Measurements from ENCODE around the gene INSRR.

INSRR gene

DNA sequence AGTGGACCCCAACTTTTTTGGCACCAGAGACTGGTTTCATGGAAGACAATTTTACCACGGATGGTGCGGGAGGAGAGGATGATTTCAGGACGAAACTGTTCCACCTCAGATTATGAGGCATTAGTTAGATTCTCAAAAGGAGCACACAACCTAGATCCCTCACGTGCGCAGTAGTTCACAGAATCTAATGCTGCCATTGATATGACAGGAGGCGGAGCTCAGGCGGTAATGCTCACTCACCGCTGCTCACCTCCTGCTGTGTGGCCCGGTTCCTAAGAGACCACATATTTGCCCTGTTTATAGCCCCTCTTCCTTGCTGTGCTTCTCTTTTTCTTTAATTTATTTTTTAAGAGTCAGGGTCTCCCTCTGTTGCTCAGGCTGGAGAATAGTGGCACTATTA, 6.3 kb upstream of the INSRR start:
- Histone ChIP-seq H3K27ac (no peak overlapping the region), H3K4me1 (ENCODE audit: low read depth, poor library complexity, severe bottlenecking) (peaks cover 21% of the 10 kb centered on the region)

DNA sequence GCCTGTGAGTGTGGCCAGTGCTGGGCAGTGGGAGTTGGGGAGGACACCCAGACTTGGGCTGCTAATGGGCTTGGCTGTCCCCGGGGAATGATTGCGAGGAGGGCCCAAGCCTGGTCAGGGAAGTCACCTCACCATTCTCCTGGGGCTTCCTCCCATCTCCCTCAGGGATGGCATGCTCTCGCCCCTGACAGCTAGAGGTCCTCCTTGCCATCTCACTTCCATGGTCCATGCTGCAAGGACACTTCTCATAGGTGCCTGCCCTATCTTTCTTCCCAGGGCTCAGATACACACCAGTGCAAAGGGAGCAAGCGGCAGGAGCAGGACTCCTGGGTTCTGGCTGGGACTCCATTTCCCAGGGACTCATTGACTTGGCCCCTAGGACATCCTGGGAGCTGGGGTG, 5.9 kb upstream of the INSRR start:
- Histone ChIP-seq H2AFZ (ENCODE audit: low read depth) (no peak overlapping the region), H3K36me3 (ENCODE audit: insufficient read depth) (no peaks in the 10 kb centered on the region), H3K27me3 (ENCODE audit: insufficient read depth, low read depth) (peaks cover 82% of the 10 kb centered on the region), H3K27ac (no peak overlapping the region), H3K4me3 (IDR thresholded peaks at IDR 0.05; ENCODE audit: insufficient read depth, low read depth, low read length) (no peak overlapping the region), H3K4me2 (no peak overlapping the region), H3K4me1 (ENCODE audit: low read depth, poor library complexity, severe bottlenecking) (peaks cover 25% of the 10 kb centered on the region), H3K79me2 (ENCODE audit: insufficient read depth, low read depth) (no peaks in the 10 kb centered on the region), H4K20me1 (ENCODE audit: insufficient read depth) (no peaks in the 10 kb centered on the region), H3K9ac (no peak overlapping the region)
- TF ChIP-seq, protein P1, sequence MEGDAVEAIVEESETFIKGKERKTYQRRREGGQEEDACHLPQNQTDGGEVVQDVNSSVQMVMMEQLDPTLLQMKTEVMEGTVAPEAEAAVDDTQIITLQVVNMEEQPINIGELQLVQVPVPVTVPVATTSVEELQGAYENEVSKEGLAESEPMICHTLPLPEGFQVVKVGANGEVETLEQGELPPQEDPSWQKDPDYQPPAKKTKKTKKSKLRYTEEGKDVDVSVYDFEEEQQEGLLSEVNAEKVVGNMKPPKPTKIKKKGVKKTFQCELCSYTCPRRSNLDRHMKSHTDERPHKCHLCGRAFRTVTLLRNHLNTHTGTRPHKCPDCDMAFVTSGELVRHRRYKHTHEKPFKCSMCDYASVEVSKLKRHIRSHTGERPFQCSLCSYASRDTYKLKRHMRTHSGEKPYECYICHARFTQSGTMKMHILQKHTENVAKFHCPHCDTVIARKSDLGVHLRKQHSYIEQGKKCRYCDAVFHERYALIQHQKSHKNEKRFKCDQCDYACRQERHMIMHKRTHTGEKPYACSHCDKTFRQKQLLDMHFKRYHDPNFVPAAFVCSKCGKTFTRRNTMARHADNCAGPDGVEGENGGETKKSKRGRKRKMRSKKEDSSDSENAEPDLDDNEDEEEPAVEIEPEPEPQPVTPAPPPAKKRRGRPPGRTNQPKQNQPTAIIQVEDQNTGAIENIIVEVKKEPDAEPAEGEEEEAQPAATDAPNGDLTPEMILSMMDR (conservative IDR thresholded peaks at IDR 0.05; ENCODE audit: low read depth, low read length), result no peak

More for the DNA sequence above, 6.3 kb upstream of the INSRR start:
- no peak overlapping the region for H3K4me2 ChIP-seq
- H3K9ac ChIP-seq, result no peak overlapping the region
- no peaks in the 10 kb centered on the region for H4K20me1 ChIP-seq (ENCODE audit: insufficient read depth)
- no peaks in the 10 kb centered on the region for H3K79me2 ChIP-seq (ENCODE audit: insufficient read depth, low read depth)
- H3K4me3 ChIP-seq (IDR thresholded peaks at IDR 0.05; ENCODE audit: insufficient read depth, low read depth, low read length), result no peak overlapping the region
- H2AFZ ChIP-seq (ENCODE audit: low read depth), result no peak overlapping the region
- TF ChIP-seq, protein P1 (conservative IDR thresholded peaks at IDR 0.05; ENCODE audit: low read depth, low read length), result no peak
- no peaks in the 10 kb centered on the region for H3K36me3 ChIP-seq (ENCODE audit: insufficient read depth)
- H3K27me3 ChIP-seq (ENCODE audit: insufficient read depth, low read depth), result peaks cover 82% of the 10 kb centered on the region

DNA sequence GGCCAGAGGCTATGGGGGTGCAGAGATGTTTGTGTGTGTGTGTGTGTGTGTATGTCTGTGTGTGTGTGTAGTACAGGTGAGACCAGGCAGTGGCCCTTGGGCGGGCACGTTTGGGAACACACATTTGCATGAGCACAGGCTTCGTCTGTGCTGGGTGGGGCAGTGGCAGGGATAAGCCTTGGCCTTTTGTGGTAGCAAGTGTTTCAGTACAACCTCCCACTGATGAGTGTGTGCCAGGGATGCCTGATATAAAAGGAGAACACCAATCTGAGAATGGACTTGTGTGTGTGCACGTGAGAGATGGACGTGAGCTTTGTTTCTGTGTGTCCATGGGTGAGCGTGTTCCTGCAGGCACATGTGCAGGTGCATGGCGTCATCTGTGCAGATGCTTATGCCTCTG, 4.7 kb upstream of the INSRR start:
- H3K27me3 ChIP-seq (ENCODE audit: insufficient read depth, low read depth), result peaks cover 82% of the 10 kb centered on the region

DNA sequence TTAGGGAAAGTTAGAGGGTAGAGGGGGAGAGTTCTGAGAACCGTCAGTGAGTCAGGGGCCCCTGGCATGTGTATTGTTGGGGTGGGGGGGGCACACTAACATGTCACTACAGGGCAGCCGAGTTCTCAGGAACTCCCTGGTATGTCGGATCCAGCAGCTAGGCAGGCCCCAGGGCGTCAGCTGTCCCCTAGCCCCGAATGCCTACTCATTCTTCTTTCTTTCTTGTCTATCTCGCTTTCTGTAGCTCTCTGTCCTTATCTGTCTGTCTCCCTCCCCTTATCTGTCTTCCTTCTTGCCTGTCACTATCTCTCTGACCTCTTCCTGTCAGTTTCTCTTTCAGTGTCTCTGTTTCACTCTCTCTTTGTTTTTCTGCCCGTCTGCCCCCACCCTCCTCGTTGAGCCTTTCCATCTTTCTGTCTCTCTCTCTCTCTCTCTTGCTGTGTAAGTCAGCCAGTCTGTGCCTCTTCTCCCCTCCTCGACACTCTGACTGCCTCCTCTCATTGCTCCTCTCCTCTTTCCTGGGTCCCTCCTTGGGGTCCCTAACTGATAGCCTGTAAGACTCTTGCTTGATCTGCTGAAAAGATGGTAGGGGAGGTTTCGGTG, 4.2 kb upstream of the INSRR start:
- no peak overlapping the region for H3K27ac ChIP-seq
- H3K4me3 ChIP-seq (IDR thresholded peaks at IDR 0.05; ENCODE audit: insufficient read depth, low read depth, low read length), result no peak overlapping the region
- H4K20me1 ChIP-seq (ENCODE audit: insufficient read depth), result no peaks in the 10 kb centered on the region
- TF ChIP-seq, protein P1 (conservative IDR thresholded peaks at IDR 0.05; ENCODE audit: low read depth, low read length), result no peak
- peaks cover 82% of the 10 kb centered on the region for H3K27me3 ChIP-seq (ENCODE audit: insufficient read depth, low read depth)
- no peaks in the 10 kb centered on the region for H3K36me3 ChIP-seq (ENCODE audit: insufficient read depth)
- H3K4me1 ChIP-seq (ENCODE audit: low read depth, poor library complexity, severe bottlenecking), result peaks cover 33% of the 10 kb centered on the region
- H3K4me2 ChIP-seq, result peak overlapping the region; percentile 1; the same call in 1 of the 2 replicates
- no peak overlapping the region for H2AFZ ChIP-seq (ENCODE audit: low read depth)
- no peak overlapping the region for H3K9ac ChIP-seq
- no peaks in the 10 kb centered on the region for H3K79me2 ChIP-seq (ENCODE audit: insufficient read depth, low read depth)

More for the DNA sequence above, 4.7 kb upstream of the INSRR start:
- Histone ChIP-seq H3K9ac (no peak overlapping the region), H3K4me1 (ENCODE audit: low read depth, poor library complexity, severe bottlenecking) (peaks cover 33% of the 10 kb centered on the region), H4K20me1 (ENCODE audit: insufficient read depth) (no peaks in the 10 kb centered on the region), H2AFZ (ENCODE audit: low read depth) (no peak overlapping the region), H3K79me2 (ENCODE audit: insufficient read depth, low read depth) (no peaks in the 10 kb centered on the region), H3K27ac (no peak overlapping the region), H3K4me2 (peak overlapping the region; percentile 1; the same call in 1 of the 2 replicates), H3K36me3 (ENCODE audit: insufficient read depth) (no peaks in the 10 kb centered on the region), H3K4me3 (IDR thresholded peaks at IDR 0.05; ENCODE audit: insufficient read depth, low read depth, low read length) (no peak overlapping the region)
- TF ChIP-seq, protein P1 (conservative IDR thresholded peaks at IDR 0.05; ENCODE audit: low read depth, low read length), result no peak

Data from KMS-11 (cell line).